Limb (tissue), 2 donors: ENCODE results near the gene KLC1.

Experiments used
- DNase-seq, 2 donors: peaks; one replicate each; pipeline ENCODE4 v3.0.0-alpha.2; 2016; ENCODE audit errors: extremely low spot score in 2 of 2

Gene KLC1

GRCh38 chr14:103733651-103734050 is 104.6 kb downstream of the KLC1 start:
- no peak for DNase-seq

- no peak for DNase-seq
Measured at GRCh38 chr14:103734081-103734888, 105.3 kb downstream of the KLC1 start.

DNA sequence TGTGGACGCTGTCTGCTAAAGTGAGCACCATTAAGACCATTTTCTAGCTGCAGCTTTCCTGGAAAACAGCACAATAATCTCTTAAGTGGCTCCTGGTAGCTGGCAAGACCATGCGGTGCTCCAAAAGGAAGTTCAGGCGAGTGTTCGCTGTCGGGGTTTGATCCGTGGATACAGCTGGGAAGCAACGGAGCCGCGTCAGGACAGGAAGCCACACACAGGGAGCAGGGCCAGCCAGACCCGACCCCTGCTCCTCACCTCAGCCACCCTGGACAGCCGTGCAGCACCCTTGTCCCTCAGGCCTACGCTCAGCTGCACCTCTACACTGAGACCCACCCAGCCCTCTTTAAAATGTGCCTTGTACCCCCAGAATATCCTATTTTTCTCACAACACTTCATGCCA is 106.0 kb downstream of the KLC1 start:
- DNase-seq: peak in 1 of 2 donors; percentile 22

GRCh38 chr14:103735439-103735814 is 106.4 kb downstream of the KLC1 start:
- no peak for DNase-seq

GRCh38 chr14:103735815-103736545 is 107.0 kb downstream of the KLC1 start:
- peak in 1 of 2 donors; percentile 40 for DNase-seq

- DNase-seq: peak in 1 of 2 donors; percentile 4
Measured at GRCh38 chr14:103736546-103737431, 107.8 kb downstream of the KLC1 start.

DNA sequence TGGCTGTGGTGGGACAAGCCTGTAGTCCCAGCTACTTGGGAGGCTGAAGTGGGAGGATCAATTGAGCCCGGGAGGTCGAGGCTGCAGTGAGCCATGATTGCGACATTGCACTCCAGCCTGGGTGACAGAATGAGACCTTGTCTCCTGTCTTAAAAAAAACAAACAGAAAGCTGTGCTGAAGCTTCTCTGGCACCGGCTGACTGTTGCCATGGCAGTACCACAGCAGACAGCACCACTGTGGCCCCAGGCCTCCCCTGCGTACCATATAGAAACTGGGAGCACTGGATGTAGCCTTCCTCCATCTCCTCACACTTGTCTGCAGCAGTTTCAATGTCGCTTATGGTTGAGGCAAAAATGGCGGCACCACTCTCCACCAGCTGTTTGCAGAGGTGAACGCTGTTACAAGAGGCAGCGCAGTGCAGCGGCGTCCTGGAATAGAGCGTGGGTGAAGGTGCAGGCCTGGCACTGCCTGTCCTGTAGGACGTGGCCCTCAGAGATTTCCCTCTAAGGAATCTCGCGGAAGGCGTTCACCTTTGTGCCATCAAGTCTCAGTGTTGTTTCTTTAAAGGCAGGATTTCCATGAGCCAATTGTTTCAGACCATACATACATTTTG is 108.5 kb downstream of the KLC1 start:
- peak in 1 of 2 donors; percentile 10 for DNase-seq

GRCh38 chr14:103738166-103738565 is 109.2 kb downstream of the KLC1 start:
- DNase-seq: peak in 1 of 2 donors; percentile 16

DNA sequence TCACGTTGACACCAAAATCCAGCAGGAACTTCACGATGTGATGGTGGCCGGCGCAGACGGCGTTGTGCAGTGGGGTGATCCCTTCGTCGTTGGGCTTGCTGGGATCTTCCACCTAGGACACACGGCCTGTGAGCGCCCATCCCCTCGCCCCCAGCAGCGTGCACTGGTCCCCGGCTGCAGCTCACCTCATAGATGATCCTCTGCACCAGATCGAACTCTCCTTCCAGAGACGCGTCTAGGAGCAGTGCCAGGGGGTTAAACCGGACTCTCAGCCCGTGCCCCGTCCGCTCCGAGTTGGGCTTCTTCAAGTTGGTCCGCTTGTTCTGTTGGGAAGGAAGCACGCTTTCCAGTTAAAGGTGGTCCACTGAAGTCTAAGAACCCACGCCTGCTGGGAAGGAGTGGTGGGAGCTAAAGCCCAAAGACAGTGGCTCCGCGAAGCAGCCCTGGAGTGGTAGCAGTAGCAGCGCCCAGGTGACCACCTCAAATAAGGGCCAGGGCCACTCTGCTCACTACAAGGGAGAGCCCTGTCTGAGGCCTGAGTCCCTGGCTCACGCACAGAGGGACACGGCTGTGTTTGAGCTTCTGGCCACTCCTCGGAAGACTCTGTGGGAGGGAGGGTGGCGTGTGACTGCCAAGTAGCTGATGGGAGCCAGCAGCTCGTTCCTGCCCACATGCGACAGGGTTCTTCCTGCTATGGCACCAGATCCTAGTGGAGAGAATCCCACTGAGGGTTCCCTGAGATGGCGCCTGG is 109.9 kb downstream of the KLC1 start:
- peak in 1 of 2 donors; percentile 10 for DNase-seq

DNA sequence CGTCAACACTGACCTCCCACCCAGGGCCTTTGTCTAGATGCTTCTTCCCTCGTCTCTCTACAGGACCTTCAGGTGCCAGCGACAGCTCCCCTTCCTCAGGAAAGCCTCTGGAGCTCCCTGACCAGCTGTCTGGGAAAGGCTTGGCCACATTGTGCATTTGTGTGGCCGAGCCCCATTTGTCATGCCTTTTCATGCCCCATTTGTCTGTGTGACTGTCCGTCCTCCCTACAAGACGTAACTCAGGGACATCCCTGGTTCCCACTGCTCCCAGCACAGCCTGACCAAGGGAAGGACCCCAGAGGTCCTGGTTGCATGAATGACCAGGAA is 110.4 kb downstream of the KLC1 start:
- no peak for DNase-seq

DNA sequence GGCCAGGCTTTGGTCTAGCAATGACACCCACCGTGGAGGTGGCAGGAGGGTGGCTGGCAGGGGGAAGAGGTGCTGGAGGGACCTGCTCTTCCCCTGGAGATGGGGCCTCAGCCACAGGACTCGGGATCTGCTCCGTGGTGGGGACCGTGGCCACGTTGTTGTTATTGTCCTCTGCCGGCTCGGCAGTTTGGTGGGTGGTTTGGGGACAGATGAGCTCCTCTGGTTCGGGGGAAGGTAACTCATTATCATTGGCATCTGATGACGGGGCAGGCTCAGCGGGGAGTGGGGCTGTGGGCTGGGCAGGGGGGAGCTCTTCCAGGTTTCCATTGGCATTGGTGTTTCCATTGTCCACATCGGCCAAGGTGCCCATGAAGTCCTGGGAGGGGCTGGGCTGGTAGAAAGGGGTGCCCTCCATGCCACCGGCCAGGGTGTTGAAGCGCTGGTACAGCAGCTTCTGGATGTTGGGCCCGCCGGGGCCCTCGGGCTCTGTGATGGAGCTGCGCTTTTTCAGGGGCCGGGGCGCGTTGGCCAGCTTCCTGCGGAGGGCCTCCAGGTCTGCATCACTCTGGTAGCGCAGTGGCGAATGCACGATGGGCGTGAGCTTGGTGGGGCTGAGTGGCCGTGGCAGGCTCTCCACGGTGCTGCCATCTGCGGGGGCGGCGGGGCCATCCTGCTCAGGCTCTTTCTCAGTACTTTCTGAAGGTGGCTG is 110.9 kb downstream of the KLC1 start:
- DNase-seq: no peak

DNA sequence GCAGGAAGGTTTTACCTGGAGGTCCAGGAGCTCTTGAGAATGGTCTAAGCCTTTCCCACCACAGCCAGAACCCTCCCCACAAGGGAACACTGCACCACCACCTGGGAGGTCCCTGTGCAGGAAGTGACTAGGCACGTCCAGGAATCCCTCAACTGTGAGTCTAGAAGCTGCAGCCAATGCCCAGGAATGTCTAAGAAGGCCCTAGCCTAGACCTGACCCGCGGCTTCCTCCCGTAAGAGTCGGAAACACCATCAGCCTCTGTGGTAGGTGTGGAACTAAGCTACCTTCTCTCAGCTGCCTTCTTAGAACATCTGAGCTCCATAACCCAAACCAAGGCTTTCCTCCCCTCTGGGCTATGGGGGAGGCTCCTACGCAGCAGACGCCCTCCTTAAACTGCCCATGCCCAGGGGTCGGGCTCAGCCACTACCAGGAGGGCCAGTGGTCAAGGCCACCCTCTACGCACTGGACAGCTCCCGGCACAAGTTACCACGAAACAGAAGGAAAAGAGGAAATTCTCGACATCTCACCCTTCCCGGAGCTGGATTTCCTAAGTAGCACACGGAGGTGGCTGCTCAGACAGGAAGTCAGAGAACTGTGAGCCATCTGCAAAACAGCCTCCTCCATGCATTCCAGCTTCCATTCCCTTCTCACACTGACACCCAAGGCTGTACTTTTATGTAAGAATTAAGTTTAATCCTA is 112.1 kb downstream of the KLC1 start:
- DNase-seq: no peak

GRCh38 chr14:103741876-103742275 is 112.9 kb downstream of the KLC1 start:
- no peak for DNase-seq

DNA sequence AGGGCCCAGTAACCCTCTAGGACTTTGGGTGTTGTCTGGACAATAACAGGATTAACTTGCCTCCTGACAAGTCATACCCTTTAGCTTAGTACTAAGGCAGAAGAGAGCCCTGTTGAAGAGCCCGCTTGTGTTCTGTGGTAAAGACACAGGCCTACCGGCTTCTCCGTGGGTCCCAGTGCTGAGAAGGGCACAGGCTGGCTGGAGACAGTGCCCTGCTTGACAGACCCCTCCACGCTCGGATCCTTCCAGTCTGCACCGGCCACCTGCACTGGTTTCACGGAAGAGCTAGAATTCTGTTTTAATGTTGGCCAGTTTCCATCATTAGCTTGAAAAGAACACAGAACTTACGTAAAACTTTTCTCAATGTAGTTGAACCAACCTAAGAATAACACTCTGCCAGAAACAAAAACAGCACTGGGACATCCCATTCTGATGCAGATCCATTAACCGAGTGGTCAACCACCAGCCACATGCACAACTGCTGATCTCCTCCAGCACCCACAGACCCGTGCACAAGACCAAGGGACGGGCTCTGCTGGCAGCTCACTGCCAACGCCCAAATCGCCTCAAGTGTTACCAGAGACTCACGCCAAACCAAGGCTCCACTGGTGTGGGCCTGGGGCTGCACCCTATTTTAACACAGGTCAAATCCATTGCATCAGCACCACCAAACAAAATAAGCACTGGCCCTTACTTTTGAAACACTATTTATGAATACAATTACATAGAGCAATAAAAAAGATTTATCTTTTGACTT is 113.7 kb downstream of the KLC1 start:
- DNase-seq: no peak

DNA sequence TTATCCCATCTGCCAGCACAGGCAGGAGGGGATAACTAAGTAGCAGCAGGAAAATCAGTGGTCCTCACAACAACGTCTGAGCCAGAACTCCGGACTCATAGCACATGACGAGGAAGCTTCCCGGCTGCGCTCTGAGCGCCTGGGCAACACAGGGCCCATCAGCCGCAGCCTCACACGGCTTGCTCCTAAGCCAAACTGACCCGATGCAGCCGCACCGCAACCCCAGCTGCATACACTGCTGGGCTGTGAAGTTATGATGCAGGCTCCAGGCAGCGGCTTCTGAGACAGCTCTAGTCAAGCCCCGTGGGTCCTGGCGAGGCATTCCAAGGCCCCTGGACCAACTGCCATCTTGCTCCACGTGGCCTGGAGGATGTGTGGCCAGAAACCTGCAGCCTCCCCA is 114.7 kb downstream of the KLC1 start:
- no peak for DNase-seq

DNA sequence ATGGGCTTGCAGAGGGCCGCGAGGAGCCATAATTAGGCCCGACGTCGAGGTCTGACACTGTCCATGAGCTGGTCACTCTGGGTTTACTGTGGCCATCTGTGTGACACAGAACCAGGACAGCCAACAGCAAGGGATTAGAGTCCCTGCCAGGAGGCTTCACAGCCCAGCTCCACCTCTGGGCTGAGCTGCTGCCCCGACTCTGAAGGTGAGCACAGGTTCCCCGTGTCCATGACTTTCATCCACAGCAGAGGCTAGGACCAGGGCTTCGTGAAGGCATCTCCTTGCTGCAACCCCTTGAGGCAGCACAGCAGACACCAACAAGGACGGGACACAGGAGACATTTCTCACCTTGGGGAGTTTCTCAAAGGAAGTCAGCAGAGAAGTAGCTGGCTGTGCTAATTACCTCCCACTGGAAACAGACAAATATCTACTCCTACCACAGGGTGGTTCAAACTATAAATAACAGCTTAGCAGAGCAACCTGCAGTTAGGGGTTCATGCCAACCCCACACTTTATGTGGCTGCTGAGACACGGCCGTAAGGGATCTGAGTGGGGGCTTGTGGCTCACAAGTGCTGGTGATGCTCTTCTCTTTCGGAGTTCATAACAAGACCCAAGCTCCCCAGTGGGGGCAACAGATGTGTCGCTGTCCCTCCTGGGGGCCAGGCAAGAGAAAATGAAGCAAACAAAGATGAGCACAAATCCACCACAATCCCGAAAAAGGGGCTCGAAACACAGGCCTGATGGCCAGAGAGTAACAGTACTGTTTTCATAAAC is 115.8 kb downstream of the KLC1 start:
- DNase-seq: no peak

GRCh38 chr14:103745424-103745823 is 116.4 kb downstream of the KLC1 start:
- no peak for DNase-seq

DNA sequence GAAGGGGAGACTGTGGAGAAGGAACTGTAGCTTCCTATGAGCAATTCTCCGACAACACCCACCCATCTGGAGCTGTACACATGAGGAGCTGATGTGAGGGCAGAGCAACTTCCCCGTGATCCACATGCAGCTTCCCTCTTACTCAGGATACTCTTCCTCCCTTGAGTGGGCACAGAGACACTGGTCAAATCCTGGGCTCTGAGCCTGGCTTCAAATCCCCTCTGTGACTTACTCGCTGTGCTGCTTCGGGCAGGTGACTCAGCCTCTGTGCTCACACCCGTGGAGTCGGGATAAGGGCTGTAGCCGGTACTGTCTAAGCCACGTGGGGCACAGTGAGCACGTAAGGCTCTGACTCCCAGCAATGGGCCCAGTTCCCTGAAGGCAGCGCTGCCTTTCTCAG is 117.7 kb downstream of the KLC1 start:
- DNase-seq: no peak
